Subcutaneous abdominal adipose tissue (tissue), 5 donors: ENCODE results near the gene SH3PXD2B.

Experiments used
- H3K27ac ChIP-seq: one replicate; pipeline ENCODE4 v1.7.0; 2013; ENCODE audit warnings: low read depth, mild to moderate bottlenecking, inconsistent platforms, low read length, moderate library complexity
- H3K27me3 ChIP-seq, 5 donors: one replicate each; pipeline ENCODE4 v1.7.0; 2013; ENCODE audit warnings: low read length in 5 of 5, inconsistent platforms in 1 of 5; ENCODE audit not compliant: control insufficient read depth in 5 of 5, insufficient read depth in 4 of 5
- H3K36me3 ChIP-seq, 5 donors: one replicate each; pipeline ENCODE4 v1.7.0; 2013; ENCODE audit warnings: low read length in 5 of 5; ENCODE audit not compliant: control insufficient read depth in 5 of 5, insufficient read depth in 5 of 5
- H3K4me1 ChIP-seq, 5 donors: one replicate each; pipeline ENCODE4 v1.7.0; 2013; ENCODE audit warnings: low read length in 5 of 5, mild to moderate bottlenecking in 3 of 5, moderate library complexity in 1 of 5; ENCODE audit not compliant: control insufficient read depth in 5 of 5, insufficient read depth in 5 of 5
- H3K4me3 ChIP-seq, 5 donors: one replicate each; pipeline ENCODE4 v1.7.0; 2013; ENCODE audit warnings: low read length in 5 of 5, low read depth in 1 of 5
- H3K9ac ChIP-seq, 5 donors: one replicate each; pipeline ENCODE4 v1.7.0; 2013; ENCODE audit warnings: low read length in 5 of 5, mild to moderate bottlenecking in 4 of 5, moderate library complexity in 3 of 5
- H3K9me3 ChIP-seq, 5 donors: one replicate each; pipeline ENCODE4 v1.7.0; 2013; ENCODE audit warnings: low read length in 5 of 5; ENCODE audit not compliant: control insufficient read depth in 5 of 5
- donor health status: healthy.
- donor health status: healthy.
- donor health status: healthy.
- donor health status: healthy.
- donor health status: healthy.

Gene SH3PXD2B

DNA sequence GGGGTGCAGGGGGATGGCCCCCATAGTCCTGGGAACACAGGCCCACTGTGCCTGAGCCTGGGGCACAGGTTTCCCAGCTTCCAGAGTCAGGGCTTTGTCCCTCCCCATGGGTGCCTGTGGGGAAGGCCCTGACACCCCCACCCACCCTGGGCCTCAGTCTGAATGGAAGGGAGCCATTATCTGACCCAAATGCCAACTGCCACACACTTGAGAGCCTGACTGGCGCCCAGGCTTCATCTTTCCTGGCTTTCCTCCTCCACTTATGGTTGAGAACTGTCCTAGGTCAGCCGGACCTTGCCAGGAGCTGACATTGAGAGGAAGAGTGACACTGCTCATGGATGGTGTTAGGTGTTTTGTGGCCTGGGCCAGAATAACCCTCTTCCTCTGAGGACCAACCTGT is 24.0 kb downstream of the SH3PXD2B start:
- Histone ChIP-seq H3K4me3 (no peak overlapping the region), H3K27me3 (no peaks in the 10 kb centered on the region), H3K9ac (no peak overlapping the region), H3K27ac (no peak overlapping the region), H3K9me3 (no peaks in the 10 kb centered on the region), H3K4me1 (peaks cover 3 to 35% (median 29%) of the 10 kb centered on the region in 5 donors), H3K36me3 (no peaks in the 10 kb centered on the region)

DNA sequence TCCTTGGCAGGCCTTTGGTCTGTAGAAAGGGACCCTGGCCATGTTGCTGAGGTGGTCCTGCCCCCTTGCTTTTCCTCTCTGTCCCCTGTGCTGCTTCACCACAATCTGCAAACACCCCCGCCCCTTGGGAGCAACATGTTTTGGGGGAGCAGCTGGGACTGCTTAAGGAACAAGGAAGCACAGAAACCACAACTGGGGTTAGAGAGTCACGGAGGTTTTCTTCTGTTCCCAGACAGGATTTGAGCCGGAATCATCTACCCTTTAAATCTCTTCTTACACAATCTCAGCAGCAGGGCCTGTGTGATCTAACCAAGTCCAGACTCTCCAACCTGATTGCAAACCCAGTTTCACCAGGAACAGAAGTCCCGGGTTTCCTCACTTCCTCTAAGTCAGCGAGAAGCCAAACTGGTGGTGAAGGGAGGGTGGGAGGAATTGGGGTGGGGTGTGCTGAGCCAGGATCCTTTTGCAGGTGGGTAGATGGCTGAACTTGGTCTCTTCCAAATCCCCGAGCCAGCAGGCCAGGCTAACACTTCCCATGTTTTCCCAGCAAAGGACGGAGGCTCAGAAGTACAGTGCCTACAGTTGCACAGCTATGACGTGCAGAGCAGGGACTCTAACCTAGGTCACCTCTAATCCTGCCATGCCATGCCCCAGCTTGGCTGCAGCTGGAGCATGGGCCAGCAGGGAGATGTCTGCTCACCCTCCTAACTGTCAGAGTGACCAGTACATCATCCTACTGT is 25.0 kb downstream of the SH3PXD2B start:
- no peaks in the 10 kb centered on the region for H3K9me3 ChIP-seq
- H3K27ac ChIP-seq = peak overlapping the region; percentile 62
- no peaks in the 10 kb centered on the region for H3K36me3 ChIP-seq
- no peaks in the 10 kb centered on the region for H3K27me3 ChIP-seq
- H3K4me3 ChIP-seq = no peak overlapping the region
- H3K9ac ChIP-seq = no peak overlapping the region
- H3K4me1 ChIP-seq = peaks cover 3 to 35% (median 29%) of the 10 kb centered on the region in 5 donors

DNA sequence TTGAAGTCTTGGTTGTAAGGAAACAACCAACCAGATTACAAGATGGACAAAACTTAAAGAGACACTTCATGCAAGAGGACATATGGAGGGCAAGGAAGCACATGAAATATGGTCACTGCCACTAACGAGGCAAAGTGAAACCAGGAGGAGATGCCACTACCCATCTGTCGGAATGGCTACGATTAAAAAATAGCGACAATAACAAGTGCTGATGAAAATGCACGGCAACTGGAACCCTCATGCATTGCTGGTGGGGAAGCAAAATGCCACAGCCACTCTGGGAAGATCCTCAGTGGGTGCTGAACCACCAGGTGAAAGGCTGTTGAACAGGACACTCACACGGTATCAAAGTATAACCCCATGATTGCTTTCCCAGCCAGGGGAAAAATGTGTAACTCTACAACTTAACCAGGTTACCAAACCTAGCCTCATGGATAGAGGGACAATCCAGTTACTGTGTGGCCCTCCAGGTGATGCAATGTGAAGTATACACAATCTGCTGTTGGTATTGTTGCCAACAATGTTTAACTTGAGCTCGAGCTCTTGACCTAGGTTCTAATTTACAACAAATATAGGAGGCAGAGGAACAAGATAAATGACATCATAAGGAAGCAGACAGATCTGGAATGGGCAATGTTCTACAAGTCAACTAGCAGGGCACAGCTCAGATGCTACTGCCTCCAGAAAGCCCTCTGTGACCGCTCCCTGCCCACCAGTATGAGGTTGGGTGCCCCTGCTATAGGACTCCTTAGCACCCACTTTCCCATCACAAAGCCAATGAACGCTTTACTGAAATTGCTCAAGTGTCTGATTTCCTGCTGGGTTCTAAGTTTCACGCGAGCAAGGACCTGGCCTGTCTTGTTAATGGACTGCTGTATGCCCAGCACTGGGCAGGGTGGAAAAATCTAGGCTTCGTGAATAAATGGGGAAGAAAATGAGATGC is 25.8 kb downstream of the SH3PXD2B start:
- Histone ChIP-seq H3K36me3 (no peaks in the 10 kb centered on the region), H3K27ac (peak overlapping the region; percentile 62), H3K9me3 (no peaks in the 10 kb centered on the region), H3K27me3 (no peaks in the 10 kb centered on the region), H3K4me3 (no peak overlapping the region), H3K9ac (no peak overlapping the region), H3K4me1 (peaks cover 3 to 35% (median 29%) of the 10 kb centered on the region in 5 donors)

DNA sequence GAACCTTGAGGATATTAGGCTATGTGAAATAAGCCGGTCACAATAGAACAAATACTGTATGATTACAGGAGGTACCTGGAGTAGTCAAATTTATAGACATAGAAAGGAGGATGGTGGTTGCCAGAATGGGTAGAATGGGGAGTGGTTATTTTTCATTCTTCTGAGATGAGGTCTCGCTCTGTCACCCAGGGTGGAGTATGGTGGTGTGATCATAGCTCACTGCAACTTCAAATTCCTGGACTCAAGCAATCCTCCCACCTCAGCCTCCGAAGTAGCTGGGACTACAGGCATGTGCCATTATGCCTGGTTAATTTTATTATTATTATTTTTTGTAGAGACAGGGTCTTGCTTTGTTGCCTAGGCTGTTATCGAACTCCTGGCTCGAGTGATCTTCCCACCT is 27.1 kb downstream of the SH3PXD2B start:
- H3K27ac ChIP-seq = no peak overlapping the region
- H3K27me3 ChIP-seq = no peaks in the 10 kb centered on the region
- H3K9me3 ChIP-seq = no peaks in the 10 kb centered on the region
- H3K36me3 ChIP-seq = peaks cover 0 to 2% (median 0%) of the 10 kb centered on the region in 5 donors
- H3K4me3 ChIP-seq = no peak overlapping the region
- H3K4me1 ChIP-seq = peaks cover 3 to 35% (median 29%) of the 10 kb centered on the region in 5 donors
- no peak overlapping the region for H3K9ac ChIP-seq

DNA sequence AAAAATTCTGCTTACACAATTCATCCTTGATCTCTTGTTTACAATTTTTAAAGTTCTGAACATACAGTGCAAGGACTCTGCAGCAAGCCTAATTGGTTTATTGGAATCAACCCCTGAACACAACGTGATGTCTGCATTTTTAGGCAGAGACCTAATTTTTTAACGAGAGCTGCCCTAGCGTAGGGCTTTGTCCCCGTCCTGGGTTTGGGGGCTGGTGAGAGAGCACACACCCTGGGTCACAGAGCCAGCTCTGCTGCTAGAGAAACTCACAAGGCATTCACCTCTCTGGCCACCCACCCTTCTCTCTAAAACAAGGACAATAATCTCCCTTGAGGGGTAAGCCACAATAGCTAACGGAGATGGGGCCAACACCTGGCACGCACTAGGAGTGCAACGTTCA is 28.2 kb downstream of the SH3PXD2B start:
- Histone ChIP-seq H3K36me3 (peaks cover 0 to 6% (median 4%) of the 10 kb centered on the region in 5 donors), H3K4me3 (no peak overlapping the region), H3K27me3 (no peaks in the 10 kb centered on the region), H3K4me1 (peaks cover 3 to 40% (median 34%) of the 10 kb centered on the region in 5 donors), H3K27ac (peak overlapping the region; percentile 21), H3K9ac (no peak overlapping the region), H3K9me3 (no peaks in the 10 kb centered on the region)

DNA sequence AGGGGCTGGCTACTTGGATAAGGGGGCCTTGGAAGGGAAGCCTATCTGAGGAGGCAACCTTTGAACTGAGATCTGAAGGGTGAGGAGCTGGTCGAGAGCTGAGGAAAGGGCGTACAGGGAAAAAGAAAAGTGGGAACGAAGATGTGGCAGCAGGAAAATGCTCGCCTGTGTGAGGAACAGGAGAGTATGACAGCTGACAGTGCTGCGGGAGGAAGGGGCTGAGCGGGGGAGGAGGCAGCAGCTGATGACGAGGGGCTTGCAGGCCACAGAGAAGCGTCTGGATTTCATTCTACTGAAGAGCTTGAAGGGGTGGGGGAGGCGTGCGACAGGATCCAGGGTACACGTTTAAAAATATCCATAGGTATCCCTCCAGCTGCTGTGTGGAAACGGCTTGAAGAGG is 28.9 kb downstream of the SH3PXD2B start:
- Histone ChIP-seq H3K4me1 (peaks cover 7 to 43% (median 39%) of the 10 kb centered on the region in 5 donors), H3K4me3 (no peak overlapping the region), H3K36me3 (peaks cover 0 to 9% (median 4%) of the 10 kb centered on the region in 5 donors), H3K27me3 (peaks cover 0 to 2% (median 0%) of the 10 kb centered on the region in 5 donors), H3K27ac (no peak overlapping the region), H3K9me3 (no peaks in the 10 kb centered on the region), H3K9ac (no peak overlapping the region)

DNA sequence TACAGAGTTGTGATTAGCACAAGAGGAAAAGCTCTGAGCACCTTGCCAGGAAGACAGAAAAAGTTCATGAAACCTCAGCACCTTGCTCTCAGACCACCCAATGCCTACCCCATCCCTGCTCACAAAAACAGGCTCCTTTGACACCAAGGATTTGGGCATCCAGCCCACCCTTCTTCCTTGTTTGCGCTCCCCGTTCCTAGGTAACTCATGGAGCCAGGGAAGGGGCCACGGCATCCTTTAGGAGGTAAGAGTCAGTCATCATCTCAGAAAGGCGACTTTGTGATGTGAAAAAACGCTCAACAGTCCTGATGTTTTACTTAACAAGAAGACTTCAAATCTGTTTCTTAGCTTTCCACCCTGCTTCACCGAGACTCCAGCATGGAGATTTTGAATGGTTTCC is 29.5 kb downstream of the SH3PXD2B start:
- Histone ChIP-seq H3K4me3 (no peak overlapping the region), H3K4me1 (peaks cover 9 to 43% (median 39%) of the 10 kb centered on the region in 5 donors), H3K36me3 (peaks cover 0 to 9% (median 4%) of the 10 kb centered on the region in 5 donors), H3K9me3 (no peaks in the 10 kb centered on the region), H3K9ac (no peak overlapping the region), H3K27me3 (peaks cover 0 to 2% (median 0%) of the 10 kb centered on the region in 5 donors), H3K27ac (no peak overlapping the region)

DNA sequence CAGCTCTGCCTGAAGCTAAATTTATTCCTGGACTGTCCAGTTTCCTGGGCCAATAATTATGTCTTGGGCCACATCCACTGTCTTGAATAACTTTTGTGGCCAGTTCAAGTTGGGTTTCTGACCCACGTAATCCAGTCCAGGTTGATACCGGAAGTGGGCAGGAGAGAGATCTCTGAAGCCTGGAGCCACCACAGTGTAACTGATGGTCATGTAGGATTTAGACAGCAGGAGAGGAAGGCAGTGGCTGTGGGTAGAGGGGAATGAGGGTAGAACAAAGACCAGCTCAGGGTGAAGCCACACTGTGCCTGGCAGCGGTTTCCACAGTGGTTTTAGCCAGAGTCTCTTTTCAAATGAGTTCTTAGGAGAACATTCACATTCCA is 30.2 kb downstream of the SH3PXD2B start:
- H3K9me3 ChIP-seq = no peaks in the 10 kb centered on the region
- H3K27me3 ChIP-seq = peaks cover 0 to 2% (median 0%) of the 10 kb centered on the region in 5 donors
- no peak overlapping the region for H3K9ac ChIP-seq
- H3K27ac ChIP-seq = no peak overlapping the region
- H3K4me1 ChIP-seq = peaks cover 14 to 45% (median 40%) of the 10 kb centered on the region in 5 donors
- peaks cover 0 to 9% (median 4%) of the 10 kb centered on the region in 5 donors for H3K36me3 ChIP-seq
- H3K4me3 ChIP-seq = no peak overlapping the region

DNA sequence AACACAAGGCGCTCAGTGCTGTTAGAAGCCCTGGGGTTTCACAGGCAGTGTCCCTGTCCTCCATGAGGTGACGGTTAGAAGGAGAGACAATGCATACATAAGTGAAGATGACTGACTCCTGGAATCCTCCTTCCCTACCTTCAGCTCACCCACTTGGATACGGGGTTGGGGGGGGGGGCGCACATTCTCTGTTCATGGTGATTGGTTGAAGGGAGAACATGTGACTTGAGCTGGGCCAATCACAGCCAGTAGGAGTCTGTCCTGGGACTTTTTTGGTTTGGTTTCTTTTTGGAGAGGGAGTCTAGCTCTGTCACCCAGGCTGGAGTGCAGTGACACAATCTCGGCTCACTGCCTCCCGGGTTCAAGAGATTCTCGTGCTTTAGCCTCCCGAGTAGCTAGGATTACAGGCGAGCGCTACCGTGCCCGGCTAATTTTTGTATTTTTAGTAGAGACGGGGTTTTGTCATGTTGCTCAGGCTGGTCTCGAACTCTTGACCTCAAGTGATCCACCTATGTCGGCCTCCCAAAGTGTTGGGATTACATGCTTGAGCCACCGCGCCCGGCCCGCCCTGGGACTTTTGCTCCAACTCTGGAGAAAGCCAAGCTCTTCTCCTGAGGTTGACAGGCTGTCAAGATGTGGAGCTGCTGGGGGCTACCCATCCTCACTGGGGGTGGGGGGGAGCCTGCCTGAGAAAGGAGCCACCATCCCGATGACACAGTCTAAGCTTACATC is 30.8 kb downstream of the SH3PXD2B start:
- Histone ChIP-seq H3K4me3 (no peak overlapping the region), H3K9ac (no peak overlapping the region), H3K9me3 (no peaks in the 10 kb centered on the region), H3K27ac (no peak overlapping the region), H3K36me3 (peaks cover 0 to 9% (median 4%) of the 10 kb centered on the region in 5 donors), H3K27me3 (peaks cover 0 to 2% (median 0%) of the 10 kb centered on the region in 5 donors), H3K4me1 (peaks cover 14 to 45% (median 40%) of the 10 kb centered on the region in 5 donors)
